HG02943 (cell line): ENCODE measurements around the gene SCN4B.

Experiments used
- ATAC-seq: cut with Tn5 transposase; IDR thresholded peaks from one replicate; pipeline ENCODE4 v1.9.1; 2021; ENCODE audit warnings: mild to moderate bottlenecking, low read depth, moderate library complexity; ENCODE audit not compliant: unreplicated experiment

The SCN4B gene

GRCh38 chr11:118175031-118175992 is 22.7 kb upstream of the SCN4B start:
- no peak for ATAC-seq

- no peak for ATAC-seq
These were observed 21.5 kb upstream of the SCN4B start for GRCh38 chr11:118174006-118174567.

GRCh38 chr11:118172356-118172755 is 19.7 kb upstream of the SCN4B start:
- ATAC-seq = no peak

GRCh38 chr11:118171269-118172062 is 18.8 kb upstream of the SCN4B start:
- ATAC-seq = no peak

- no peak for ATAC-seq
These were observed 18.3 kb upstream of the SCN4B start for GRCh38 chr11:118170882-118171268.

GRCh38 chr11:118170231-118170630 is 17.6 kb upstream of the SCN4B start:
- ATAC-seq = no peak

- no peak for ATAC-seq
These were observed 16.9 kb upstream of the SCN4B start for GRCh38 chr11:118169300-118170140.

- no peak for ATAC-seq
These were observed 16.1 kb upstream of the SCN4B start for GRCh38 chr11:118168751-118169150.

- no peak for ATAC-seq
These were observed 15.7 kb upstream of the SCN4B start for GRCh38 chr11:118168316-118168715.

- no peak for ATAC-seq
These were observed 15.3 kb upstream of the SCN4B start for GRCh38 chr11:118167906-118168305.

GRCh38 chr11:118167253-118167652 is 14.6 kb upstream of the SCN4B start:
- no peak for ATAC-seq

GRCh38 chr11:118166641-118167040 is 14.0 kb upstream of the SCN4B start:
- ATAC-seq = no peak

GRCh38 chr11:118164885-118165284 is 12.3 kb upstream of the SCN4B start:
- no peak for ATAC-seq

GRCh38 chr11:118163494-118163893 is 10.9 kb upstream of the SCN4B start:
- no peak for ATAC-seq

GRCh38 chr11:118162846-118163245 is 10.2 kb upstream of the SCN4B start:
- no peak for ATAC-seq

GRCh38 chr11:118161786-118162185 is 9.2 kb upstream of the SCN4B start:
- no peak for ATAC-seq

GRCh38 chr11:118157186-118157895 is 4.7 kb upstream of the SCN4B start:
- ATAC-seq = no peak

GRCh38 chr11:118156531-118157185 is 4.0 kb upstream of the SCN4B start:
- ATAC-seq = no peak
